Renal pelvis (tissue), 4 donors: ENCODE data around the gene SELENBP1. TPM values are rescaled to one million over a fixed set of nuclear protein-coding genes. Genes with fewer than 3 reads are reported as not detected.

Source experiments
- DNase-seq: peaks from one replicate; pipeline ENCODE4 v3.0.0-alpha.2; 2013
- polyA plus RNA-seq, 3 donors: library from polyadenylated mRNA; unstranded; fragments of 120-200 nt; gene quantifications; one replicate each; pipeline ENCODE4 v1.2.1, GENCODE V29; 2013; ENCODE audit not compliant: insufficient read length in 3 of 3

The SELENBP1 gene
- polyA plus RNA-seq, 3 donors = 49.4 to 51.2 (median 50.7) TPM

- DNase-seq = peak; percentile 97
These were observed 25.6 kb downstream of the SELENBP1 start, which contains the start of gene RFX5 for GRCh38 chr1:151346769-151347522. RFX5 (minus strand) TSS chr1:151347252; CDS start chr1:151346320, 932 bp downstream.

- DNase-seq = no peak
These were observed 26.3 kb downstream of the SELENBP1 start for GRCh38 chr1:151346082-151346768.

DNA sequence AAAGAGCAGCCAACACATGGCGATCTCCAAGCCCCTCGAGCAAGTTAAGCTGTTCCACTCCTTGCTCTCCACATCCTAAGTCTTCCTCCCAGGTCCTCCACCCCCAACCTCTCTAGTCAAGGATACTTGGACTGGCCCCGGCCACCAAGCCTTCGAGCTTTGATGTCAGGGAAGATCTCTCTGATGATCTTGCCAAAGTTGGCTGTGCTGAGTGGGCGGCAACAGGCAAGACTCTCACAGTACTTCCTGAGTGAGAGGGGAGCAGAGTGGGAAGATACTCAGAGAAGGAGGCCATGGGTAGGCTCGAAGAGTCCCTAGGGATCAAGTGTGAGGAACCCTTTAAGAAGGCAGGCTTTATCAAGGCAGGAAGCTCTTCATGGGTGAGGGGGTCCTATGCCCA is 28.2 kb downstream of the SELENBP1 start:
- no peak for DNase-seq

DNA sequence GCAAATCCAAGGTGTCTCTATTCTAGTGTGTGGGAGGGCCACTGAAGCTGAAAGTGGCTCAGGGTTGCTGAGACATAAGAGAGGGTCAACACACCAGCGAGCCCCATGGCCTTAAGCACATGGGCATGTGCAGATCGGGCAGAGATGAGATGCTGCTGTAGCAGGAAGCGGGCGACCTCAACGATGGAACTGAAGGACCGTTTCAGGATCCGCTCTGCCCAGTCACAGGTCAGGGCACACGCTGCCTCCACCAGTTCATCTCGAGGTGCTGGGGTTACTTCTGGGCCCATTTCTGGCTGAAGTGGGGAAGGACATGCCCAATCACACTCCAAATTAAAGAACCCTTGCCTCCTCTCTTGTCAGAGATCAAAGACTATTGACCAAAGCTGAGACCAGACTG is 28.9 kb downstream of the SELENBP1 start:
- no peak for DNase-seq

DNA sequence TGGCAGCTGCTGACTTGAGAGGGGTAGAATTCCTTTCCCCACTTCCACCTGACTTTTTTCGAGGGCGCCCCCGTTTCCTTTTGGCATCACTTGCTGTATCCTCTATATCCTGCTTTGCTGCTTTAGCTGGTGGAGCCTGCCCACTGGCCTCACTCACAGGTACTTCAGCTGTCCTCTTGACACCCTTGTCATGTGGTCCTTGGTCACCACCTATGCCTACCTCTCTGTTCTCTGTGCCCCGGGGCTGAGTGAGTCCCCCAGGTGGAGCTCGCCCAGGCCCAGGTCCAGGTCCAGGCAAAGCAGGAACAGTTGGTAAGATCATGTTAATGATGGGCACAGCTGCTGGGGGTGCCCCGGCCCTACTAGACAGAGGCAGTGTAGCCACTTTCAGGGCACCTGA is 29.9 kb downstream of the SELENBP1 start:
- no peak for DNase-seq

GRCh38 chr1:151342021-151342420 is 30.5 kb downstream of the SELENBP1 start:
- DNase-seq = no peak

DNA sequence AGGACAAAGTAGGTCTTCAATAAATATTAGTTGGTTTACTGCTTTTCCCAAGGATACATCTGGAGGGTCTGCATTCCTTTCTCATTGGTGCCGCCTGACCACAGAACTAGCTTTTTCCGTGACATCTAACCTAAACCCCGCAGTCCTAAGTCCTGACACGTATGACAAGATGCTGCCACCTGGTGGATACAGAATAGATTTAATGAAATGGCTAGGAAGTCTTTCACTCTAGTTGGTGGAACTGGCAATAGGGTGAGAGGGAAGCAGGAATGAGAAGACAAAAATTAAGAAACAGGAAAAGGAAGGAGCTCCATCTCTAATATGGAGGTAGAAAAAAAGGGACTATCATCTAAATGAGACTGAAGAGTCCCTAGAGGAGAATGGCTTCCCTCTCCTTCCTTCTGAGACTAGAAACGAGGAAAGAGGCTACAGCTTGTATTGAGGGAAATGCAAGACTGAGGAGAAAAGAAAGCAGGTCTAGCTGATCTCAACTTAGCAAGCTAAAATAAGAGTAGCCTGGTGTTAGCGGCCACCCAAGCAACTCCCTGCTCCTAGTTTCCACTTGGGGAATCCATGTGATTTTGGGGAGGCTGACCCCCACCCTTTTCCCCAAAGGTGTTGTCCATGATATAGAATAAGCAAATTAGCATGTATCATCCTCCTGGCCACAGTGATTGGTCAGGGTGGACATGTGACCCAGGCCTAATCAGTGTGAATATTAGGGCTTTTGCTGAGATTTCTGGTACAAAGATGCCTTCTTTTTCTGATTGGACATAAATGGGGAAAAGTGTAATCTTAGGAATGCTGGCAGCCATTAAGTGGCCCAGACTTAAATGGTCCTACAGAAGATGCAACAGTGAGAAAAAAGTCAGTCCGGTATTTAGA is 31.4 kb downstream of the SELENBP1 start:
- DNase-seq = peak; percentile 84

DNA sequence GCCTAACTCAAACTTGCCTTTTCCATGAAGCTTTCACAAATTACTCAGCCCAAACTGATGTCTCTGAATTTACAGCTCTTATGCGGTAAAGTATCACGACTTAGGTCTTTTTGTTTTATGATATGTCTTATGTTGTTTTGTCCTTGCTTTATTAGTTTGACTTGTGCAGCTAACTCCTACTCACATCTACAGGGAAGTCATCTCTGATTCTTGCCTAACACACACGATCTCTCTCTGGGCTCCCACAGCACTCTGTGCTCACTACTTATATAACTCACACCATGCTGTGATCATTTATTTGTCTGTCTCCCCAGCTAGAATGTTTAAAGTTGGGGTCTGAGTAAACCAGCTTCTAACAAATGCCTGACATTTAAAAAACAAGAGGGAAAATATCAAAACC is 35.9 kb downstream of the SELENBP1 start:
- DNase-seq = no peak

DNA sequence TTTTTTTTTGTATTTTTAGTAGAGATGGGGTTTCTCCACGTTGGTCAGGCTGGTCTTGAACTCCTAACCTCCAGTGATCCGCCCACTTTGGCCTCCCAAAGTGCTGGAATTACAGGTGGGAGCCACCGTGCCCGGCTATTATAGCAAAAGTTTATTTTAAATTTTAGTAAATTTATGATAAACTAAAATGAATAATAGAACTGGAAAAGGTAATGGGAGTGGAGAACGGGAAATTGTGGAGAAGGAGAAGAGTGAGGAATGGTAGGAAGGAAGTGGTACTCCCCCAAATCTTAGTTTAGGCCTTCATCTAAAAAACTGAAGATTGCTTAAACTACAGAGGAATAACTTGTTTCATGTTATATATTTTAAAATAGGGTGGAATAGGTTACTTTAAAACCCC is 37.7 kb downstream of the SELENBP1 start:
- DNase-seq = no peak

GRCh38 chr1:151327903-151328674 is 44.4 kb downstream of the SELENBP1 start:
- no peak for DNase-seq

GRCh38 chr1:151327223-151327902 is 45.1 kb downstream of the SELENBP1 start, which contains the start of gene PI4KB:
PI4KB (minus strand) TSS chr1:151327416; CDS start chr1:151316481, 10,935 bp downstream.
- peak; percentile 99 for DNase-seq

- peak; percentile 37 for DNase-seq
These were observed 45.8 kb downstream of the SELENBP1 start for GRCh38 chr1:151326619-151327222.

GRCh38 chr1:151325646-151326429 is 46.7 kb downstream of the SELENBP1 start:
- no peak for DNase-seq

GRCh38 chr1:151325231-151325630 is 47.3 kb downstream of the SELENBP1 start:
- DNase-seq = no peak

GRCh38 chr1:151324390-151324930 is 48.0 kb downstream of the SELENBP1 start:
- DNase-seq = no peak

GRCh38 chr1:151318975-151319374 is 53.5 kb downstream of the SELENBP1 start:
- DNase-seq = no peak

DNA sequence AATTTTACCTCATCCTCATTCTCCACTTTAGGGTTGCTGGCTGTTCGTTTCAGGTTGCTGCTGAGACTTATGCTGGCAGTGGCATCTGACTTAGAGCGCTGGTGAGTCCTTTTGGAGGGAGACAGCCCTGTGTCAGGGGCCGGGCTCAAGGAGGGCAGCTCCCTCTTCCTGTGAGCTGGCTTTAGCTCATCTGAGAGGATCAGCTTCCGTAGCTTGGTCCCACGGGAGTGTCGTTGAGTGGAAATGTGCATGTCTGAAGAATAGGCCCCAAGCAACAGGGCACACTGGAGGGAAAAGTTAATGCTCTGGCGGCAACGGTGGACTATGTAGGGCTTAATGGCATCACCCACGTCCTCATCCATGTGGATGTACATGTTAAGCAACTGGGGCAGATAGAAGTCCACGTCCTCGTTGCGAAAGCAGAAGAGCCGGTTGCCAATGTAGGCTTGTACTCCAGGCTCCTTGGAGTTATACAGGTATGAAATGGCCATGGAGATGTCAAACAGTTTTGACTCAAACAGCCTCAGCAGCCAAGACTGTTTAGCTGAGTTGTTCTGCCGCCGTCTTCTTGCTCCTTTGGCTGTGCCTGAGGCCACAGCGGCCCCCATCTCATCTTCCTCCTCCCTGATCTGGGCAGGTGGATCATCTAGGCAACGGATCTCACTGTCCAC is 56.8 kb downstream of the SELENBP1 start:
- no peak for DNase-seq
